ENCODE results near the gene VAPA.

The VAPA gene

GRCh38 chr18:9944805-9945204 lies 31.0 kb downstream of the VAPA start:
- DNase-seq: no peak

- no peak for DNase-seq
Measured at GRCh38 chr18:9946831-9947230, 33.0 kb downstream of the VAPA start.

GRCh38 chr18:9947248-9947647 lies 33.4 kb downstream of the VAPA start:
- no peak for DNase-seq

GRCh38 chr18:9949315-9949714 lies 35.5 kb downstream of the VAPA start:
- DNase-seq: no peak

- DNase-seq: no peak
Measured at GRCh38 chr18:9949861-9950260, 36.0 kb downstream of the VAPA start.

- no peak for DNase-seq
Measured at GRCh38 chr18:9950289-9951016, 36.6 kb downstream of the VAPA start.

- no peak for DNase-seq
Measured at GRCh38 chr18:9951022-9951859, 37.4 kb downstream of the VAPA start.

- DNase-seq: no peak
Measured at GRCh38 chr18:9952633-9953416, 39.0 kb downstream of the VAPA start.

GRCh38 chr18:9958861-9959399 lies 45.1 kb downstream of the VAPA start:
- DNase-seq: no peak

GRCh38 chr18:9959564-9959963 lies 45.7 kb downstream of the VAPA start:
- no peak for DNase-seq

- no peak for DNase-seq
Measured at GRCh38 chr18:9960258-9960904, 46.6 kb downstream of the VAPA start.

- no peak for DNase-seq
Measured at GRCh38 chr18:9961041-9961440, 47.2 kb downstream of the VAPA start.

GRCh38 chr18:9965711-9966624 lies 52.2 kb downstream of the VAPA start:
- DNase-seq: no peak

- DNase-seq: no peak
Measured at GRCh38 chr18:9968081-9968848, 54.4 kb downstream of the VAPA start.

GRCh38 chr18:9969247-9969646 lies 55.4 kb downstream of the VAPA start:
- DNase-seq: no peak

GRCh38 chr18:9971313-9971920 lies 57.6 kb downstream of the VAPA start:
- DNase-seq: peak; percentile 73

- no peak for DNase-seq
Measured at GRCh38 chr18:9973470-9973869, 59.7 kb downstream of the VAPA start.

- DNase-seq: no peak
Measured at GRCh38 chr18:9974279-9974915, 60.6 kb downstream of the VAPA start.

GRCh38 chr18:9975658-9976057 lies 61.8 kb downstream of the VAPA start:
- no peak for DNase-seq

- no peak for DNase-seq
Measured at GRCh38 chr18:9982711-9983110, 68.9 kb downstream of the VAPA start.

Data from stimulated activated CD4-positive, alpha-beta T cell treated with anti-CD3 and anti-CD28 coated beads, Interleukin-15, amount 100 ng/mL, for 24 hours (primary cell).